ENCODE data around the gene KCNQ1. TPM values are rescaled to one million over a fixed set of nuclear protein-coding genes. Genes with fewer than 3 reads are reported as not detected.

KCNQ1 gene
- total RNA-seq, 3 donors from 2014 or later, result 3.6 to 6.2 (median 5.1) TPM

- intact Hi-C loops (cut with DNase I; ENCODE audit: low total_unique reads), result no loop called here
- no peak overlapping the region for H3K27ac ChIP-seq
- DNase-seq (ENCODE audit: low spot score in 2 of 2), result no peak
Observed at GRCh38 chr11:2406451-2406850, 38.4 kb upstream of the KCNQ1 start.

GRCh38 chr11:2406878-2407410 is 37.9 kb upstream of the KCNQ1 start:
- Histone ChIP-seq H3K4me1 (peaks cover under 1 to 2% of the 10 kb centered on the region in 2 donors), H3K27ac (no peak overlapping the region), H3K36me3 (peaks cover 5% of the 10 kb centered on the region), H3K9me3 (no peaks in the 10 kb centered on the region), H3K27me3 (no peaks in the 10 kb centered on the region), H3K4me3 (no peak overlapping the region)
- intact Hi-C loops (cut with DNase I; ENCODE audit: low total_unique reads), result no loop called here
- DNase-seq (ENCODE audit: low spot score in 2 of 2), result no peak
- no peak for TF ChIP-seq POLR2AphosphoS5 (IDR thresholded peaks at IDR 0.05)
- TF ChIP-seq CTCF (IDR thresholded peaks at IDR 0.05), result no peak
- no peak for TF ChIP-seq POLR2A (IDR thresholded peaks at IDR 0.05)

More at GRCh38 chr11:2406451-2406850, 38.4 kb upstream of the KCNQ1 start:
- H3K27me3 ChIP-seq, result no peaks in the 10 kb centered on the region
- TF ChIP-seq POLR2A (IDR thresholded peaks at IDR 0.05) (no peak), CTCF (IDR thresholded peaks at IDR 0.05) (no peak), POLR2AphosphoS5 (IDR thresholded peaks at IDR 0.05) (no peak)
- H3K4me1 ChIP-seq, result peaks cover 5 to 6% of the 10 kb centered on the region in 2 donors
- no peaks in the 10 kb centered on the region for H3K9me3 ChIP-seq
- no peak overlapping the region for H3K4me3 ChIP-seq
- peaks cover 5% of the 10 kb centered on the region for H3K36me3 ChIP-seq

GRCh38 chr11:2408671-2409070 is 36.1 kb upstream of the KCNQ1 start:
- Histone ChIP-seq H3K9me3 (no peaks in the 10 kb centered on the region), H3K36me3 (peaks cover 2% of the 10 kb centered on the region), H3K27ac (no peak overlapping the region), H3K4me3 (no peak overlapping the region), H3K4me1 (no peaks in the 10 kb centered on the region), H3K27me3 (no peaks in the 10 kb centered on the region)
- TF ChIP-seq POLR2A (IDR thresholded peaks at IDR 0.05), result no peak
- no peak for TF ChIP-seq POLR2AphosphoS5 (IDR thresholded peaks at IDR 0.05)
- TF ChIP-seq CTCF (IDR thresholded peaks at IDR 0.05), result no peak
- intact Hi-C loops (cut with DNase I; ENCODE audit: low total_unique reads), result no loop called here
- DNase-seq (ENCODE audit: low spot score in 2 of 2), result no peak

- Histone ChIP-seq H3K27me3 (no peaks in the 10 kb centered on the region), H3K4me1 (no peaks in the 10 kb centered on the region), H3K4me3 (no peak overlapping the region), H3K27ac (peak overlapping the region in 1 of 2 donors; percentile 12), H3K36me3 (no peaks in the 10 kb centered on the region), H3K9me3 (no peaks in the 10 kb centered on the region)
- intact Hi-C loops (cut with DNase I; ENCODE audit: low total_unique reads), result no loop called here
- TF ChIP-seq POLR2AphosphoS5 (IDR thresholded peaks at IDR 0.05), result no peak
- TF ChIP-seq CTCF (IDR thresholded peaks at IDR 0.05), result no peak
- TF ChIP-seq POLR2A (IDR thresholded peaks at IDR 0.05), result no peak
- no peak for DNase-seq (ENCODE audit: low spot score in 2 of 2)
Observed at GRCh38 chr11:2409126-2409525, 35.7 kb upstream of the KCNQ1 start.

GRCh38 chr11:2409611-2410468 is 35.0 kb upstream of the KCNQ1 start:
- no peaks in the 10 kb centered on the region for H3K36me3 ChIP-seq
- intact Hi-C loops (cut with DNase I; ENCODE audit: low total_unique reads), result loop anchor here (2.0 to 5.0 kb wide), 2 partner anchors 59 to 223 kb away; no protein-coding TSS in a partner anchor
- no peak for DNase-seq (ENCODE audit: low spot score in 2 of 2)
- TF ChIP-seq POLR2AphosphoS5 (IDR thresholded peaks at IDR 0.05), result no peak
- no peak for TF ChIP-seq POLR2A (IDR thresholded peaks at IDR 0.05)
- TF ChIP-seq CTCF (IDR thresholded peaks at IDR 0.05), result no peak
- H3K27me3 ChIP-seq, result no peaks in the 10 kb centered on the region
- H3K4me3 ChIP-seq, result peak overlapping the region in 1 of 3 donors; percentile 15
- no peaks in the 10 kb centered on the region for H3K9me3 ChIP-seq
- H3K27ac ChIP-seq, result peak overlapping the region in 1 of 2 donors; percentile 12
- H3K4me1 ChIP-seq, result no peaks in the 10 kb centered on the region
